Esophagus squamous epithelium (tissue), 4 donors: Measurements from ENCODE around the gene SRC.

Experiments
- POLR2A ChIP-seq, 4 donors: fragments of 450-650 bp; IDR thresholded peaks; one replicate each; pipeline ENCODE4 v1.6.1; 2017; ENCODE audit warnings: antibody characterized with exemption in 4 of 4, mild to moderate bottlenecking in 4 of 4, moderate library complexity in 3 of 4
- TF ChIP-seq, protein P1 (sequence below), 6 experiments: fragments of 450-650 bp in 4 of 6; fragments of 200-600 bp in 2 of 6; sonication (generic) in 2 of 6; IDR thresholded peaks; one replicate each; pipeline ENCODE4 v1.5.1; 2016 to 2019; ENCODE audit warnings: antibody characterized with exemption in 6 of 6, mild to moderate bottlenecking in 4 of 6, moderate library complexity in 4 of 6

DNA sequence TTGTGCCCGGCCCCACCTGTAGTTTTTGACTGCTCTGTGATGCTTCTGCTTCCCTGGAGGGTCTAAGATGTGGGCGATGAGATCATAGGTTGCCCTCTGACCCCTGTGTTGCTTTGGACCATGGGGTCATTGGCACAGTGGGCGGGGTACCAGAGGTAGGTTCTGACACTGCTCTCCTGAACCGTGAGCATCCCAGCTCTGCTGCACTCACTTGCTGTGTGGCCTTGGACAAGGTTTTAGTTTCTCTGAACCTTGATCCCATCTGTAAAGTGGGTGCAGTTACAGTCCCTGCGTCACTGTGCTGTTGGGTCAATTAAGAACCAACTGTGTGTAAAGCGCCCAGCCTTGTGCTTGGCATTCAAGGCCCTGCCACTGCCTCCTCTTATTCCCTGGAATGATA is 30.9 kb downstream of the SRC start:
- TF ChIP-seq, protein P1, sequence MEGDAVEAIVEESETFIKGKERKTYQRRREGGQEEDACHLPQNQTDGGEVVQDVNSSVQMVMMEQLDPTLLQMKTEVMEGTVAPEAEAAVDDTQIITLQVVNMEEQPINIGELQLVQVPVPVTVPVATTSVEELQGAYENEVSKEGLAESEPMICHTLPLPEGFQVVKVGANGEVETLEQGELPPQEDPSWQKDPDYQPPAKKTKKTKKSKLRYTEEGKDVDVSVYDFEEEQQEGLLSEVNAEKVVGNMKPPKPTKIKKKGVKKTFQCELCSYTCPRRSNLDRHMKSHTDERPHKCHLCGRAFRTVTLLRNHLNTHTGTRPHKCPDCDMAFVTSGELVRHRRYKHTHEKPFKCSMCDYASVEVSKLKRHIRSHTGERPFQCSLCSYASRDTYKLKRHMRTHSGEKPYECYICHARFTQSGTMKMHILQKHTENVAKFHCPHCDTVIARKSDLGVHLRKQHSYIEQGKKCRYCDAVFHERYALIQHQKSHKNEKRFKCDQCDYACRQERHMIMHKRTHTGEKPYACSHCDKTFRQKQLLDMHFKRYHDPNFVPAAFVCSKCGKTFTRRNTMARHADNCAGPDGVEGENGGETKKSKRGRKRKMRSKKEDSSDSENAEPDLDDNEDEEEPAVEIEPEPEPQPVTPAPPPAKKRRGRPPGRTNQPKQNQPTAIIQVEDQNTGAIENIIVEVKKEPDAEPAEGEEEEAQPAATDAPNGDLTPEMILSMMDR (IDR thresholded peaks at IDR 0.05) = no peak
- no peak for TF ChIP-seq POLR2A (IDR thresholded peaks at IDR 0.05)
